Chondrocyte (in vitro differentiated cells): ENCODE measurements around the gene ESR2. TPM values are rescaled to one million over a fixed set of nuclear protein-coding genes. Genes with fewer than 3 reads are reported as not detected.

Experiments
- DNase-seq: peaks from one replicate; pipeline ENCODE4 v3.0.0; 2021; ENCODE audit warnings: mixed read lengths, low spot score
- H3K27ac Mint-ChIP-seq: one replicate; pipeline ENCODE4 v1.8.0; 2021; ENCODE audit warnings: mild to moderate bottlenecking, moderate library complexity, mixed read lengths; ENCODE audit not compliant: unreplicated experiment
- H3K27me3 Mint-ChIP-seq: 2 replicates; pipeline ENCODE4 v1.8.0; 2021; ENCODE audit warnings: low read depth, mixed read lengths
- H3K36me3 Mint-ChIP-seq: 2 replicates; pipeline ENCODE4 v1.8.0; 2021; ENCODE audit warnings: low read depth, mixed read lengths
- H3K4me1 Mint-ChIP-seq: 2 replicates; pipeline ENCODE4 v1.8.0; 2021; ENCODE audit warnings: low read depth, mild to moderate bottlenecking, mixed read lengths
- H3K4me3 Mint-ChIP-seq: one replicate; pipeline ENCODE4 v1.8.0; 2021; ENCODE audit warnings: mild to moderate bottlenecking, moderate library complexity, mixed read lengths; ENCODE audit not compliant: unreplicated experiment
- H3K9me3 Mint-ChIP-seq: 2 replicates; pipeline ENCODE4 v1.8.0; 2021; ENCODE audit warnings: low read depth, mixed read lengths
- total RNA-seq: library from RNA; stranded (reverse); gene quantifications from 3 replicates; pipeline ENCODE4 v1.2.1, GENCODE V29; 2021
- TF ChIP-seq, protein P1 (sequence below): fragments of 200-600 bp; sonication (generic); IDR thresholded peaks from 2 replicates; pipeline ENCODE4 v1.5.0; 2021; ENCODE audit warnings: antibody characterized with exemption, mild to moderate bottlenecking, moderate library complexity

Gene ESR2
- total RNA-seq, 1 donor from 2014 or later = not detected

DNA sequence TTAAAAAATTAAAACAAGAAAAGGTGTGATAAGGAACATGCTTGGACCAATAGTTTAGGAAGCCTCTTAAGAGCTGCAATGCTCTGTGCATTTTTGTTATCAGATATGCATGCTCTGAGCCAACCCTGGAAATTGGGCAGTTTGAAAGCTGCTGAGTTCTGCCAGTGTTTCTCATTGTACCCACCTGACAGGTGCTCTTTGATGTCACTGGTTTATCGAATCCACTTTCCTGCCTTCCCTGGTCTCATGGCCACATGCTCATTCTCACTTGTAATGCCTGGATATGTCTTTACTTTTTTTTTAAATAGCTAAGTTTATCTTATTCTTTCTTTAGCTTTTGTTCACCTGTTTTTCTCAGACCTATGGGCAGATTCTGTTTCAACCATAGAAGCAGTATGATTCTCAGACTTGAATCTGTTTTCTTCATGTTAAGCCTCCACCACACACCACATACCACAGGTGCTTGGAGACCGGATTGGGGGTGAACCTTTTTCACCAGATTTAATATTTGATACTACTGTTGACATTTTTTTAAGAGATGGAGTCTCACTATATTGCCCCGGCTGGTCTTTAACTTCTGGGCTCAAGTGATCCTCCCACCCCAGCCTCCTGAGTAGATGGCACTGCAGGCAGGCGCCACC, 90.7 kb downstream of the ESR2 start:
- TF ChIP-seq, protein P1, sequence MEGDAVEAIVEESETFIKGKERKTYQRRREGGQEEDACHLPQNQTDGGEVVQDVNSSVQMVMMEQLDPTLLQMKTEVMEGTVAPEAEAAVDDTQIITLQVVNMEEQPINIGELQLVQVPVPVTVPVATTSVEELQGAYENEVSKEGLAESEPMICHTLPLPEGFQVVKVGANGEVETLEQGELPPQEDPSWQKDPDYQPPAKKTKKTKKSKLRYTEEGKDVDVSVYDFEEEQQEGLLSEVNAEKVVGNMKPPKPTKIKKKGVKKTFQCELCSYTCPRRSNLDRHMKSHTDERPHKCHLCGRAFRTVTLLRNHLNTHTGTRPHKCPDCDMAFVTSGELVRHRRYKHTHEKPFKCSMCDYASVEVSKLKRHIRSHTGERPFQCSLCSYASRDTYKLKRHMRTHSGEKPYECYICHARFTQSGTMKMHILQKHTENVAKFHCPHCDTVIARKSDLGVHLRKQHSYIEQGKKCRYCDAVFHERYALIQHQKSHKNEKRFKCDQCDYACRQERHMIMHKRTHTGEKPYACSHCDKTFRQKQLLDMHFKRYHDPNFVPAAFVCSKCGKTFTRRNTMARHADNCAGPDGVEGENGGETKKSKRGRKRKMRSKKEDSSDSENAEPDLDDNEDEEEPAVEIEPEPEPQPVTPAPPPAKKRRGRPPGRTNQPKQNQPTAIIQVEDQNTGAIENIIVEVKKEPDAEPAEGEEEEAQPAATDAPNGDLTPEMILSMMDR = no peak
- H3K36me3 Mint-ChIP-seq = peaks cover 3% of the 10 kb centered on the region
- no peak overlapping the region for H3K27ac Mint-ChIP-seq
- H3K4me3 Mint-ChIP-seq = no peak overlapping the region
- DNase-seq = no peak
- no peaks in the 10 kb centered on the region for H3K27me3 Mint-ChIP-seq
- H3K4me1 Mint-ChIP-seq = no peaks in the 10 kb centered on the region
- H3K9me3 Mint-ChIP-seq = no peaks in the 10 kb centered on the region

DNA sequence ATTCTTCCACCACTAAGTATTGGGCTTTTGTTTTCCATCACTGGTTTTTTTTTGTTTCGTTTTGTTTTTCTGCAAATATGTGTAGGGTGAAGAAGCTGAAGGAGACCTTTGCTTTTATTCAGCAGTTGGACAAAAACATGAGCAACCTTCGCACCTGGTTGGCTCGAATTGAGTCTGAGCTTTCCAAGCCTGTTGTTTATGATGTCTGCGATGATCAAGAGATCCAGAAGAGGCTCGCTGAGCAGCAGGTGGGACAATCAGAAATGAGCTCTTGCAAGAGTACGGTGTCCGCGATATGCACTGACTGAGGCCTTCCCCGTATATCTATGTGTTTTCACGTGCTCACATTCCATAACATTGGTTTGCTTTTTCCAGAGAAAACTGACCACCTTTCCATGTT, 91.5 kb downstream of the ESR2 start:
- H3K27me3 Mint-ChIP-seq = no peaks in the 10 kb centered on the region
- no peak for DNase-seq
- H3K9me3 Mint-ChIP-seq = no peaks in the 10 kb centered on the region
- no peak overlapping the region for H3K4me3 Mint-ChIP-seq
- no peaks in the 10 kb centered on the region for H3K4me1 Mint-ChIP-seq
- H3K27ac Mint-ChIP-seq = no peak overlapping the region
- TF ChIP-seq, protein P1 = no peak
- peaks cover 3% of the 10 kb centered on the region for H3K36me3 Mint-ChIP-seq

DNA sequence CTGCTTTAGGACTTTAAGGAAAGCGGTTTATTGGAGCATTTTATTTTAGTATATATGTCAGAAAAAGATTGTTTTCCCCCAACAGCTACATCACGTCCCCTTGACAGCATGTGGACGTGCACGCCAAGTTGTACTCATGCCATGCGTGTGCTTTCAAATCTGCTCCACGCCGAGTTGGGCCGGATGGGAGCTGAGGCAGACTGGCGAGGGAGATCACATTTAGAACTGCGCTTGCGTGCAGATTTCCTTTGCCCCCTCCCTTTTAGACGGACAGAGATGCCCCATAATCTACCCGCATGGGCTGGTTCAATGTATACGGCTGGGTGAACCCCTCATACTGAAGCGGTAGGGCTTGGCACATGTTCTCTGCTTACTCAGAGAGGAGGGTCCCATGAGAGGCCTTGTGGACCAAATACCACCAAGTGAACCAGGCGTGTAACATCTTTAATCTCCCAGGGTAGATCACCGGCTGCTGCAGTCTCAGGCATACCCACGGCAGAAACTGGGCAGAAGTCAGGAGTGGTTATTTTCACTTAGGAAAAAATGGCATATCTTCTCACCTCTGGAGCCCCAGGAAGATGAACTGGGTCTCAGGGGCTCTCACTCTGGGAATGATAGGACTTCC, 92.1 kb downstream of the ESR2 start:
- Mint-ChIP-seq H3K9me3 (no peaks in the 10 kb centered on the region), H3K4me1 (peaks cover 5% of the 10 kb centered on the region), H3K4me3 (no peak overlapping the region), H3K27ac (no peak overlapping the region), H3K36me3 (peaks cover 3% of the 10 kb centered on the region), H3K27me3 (no peaks in the 10 kb centered on the region)
- TF ChIP-seq, protein P1 = no peak
- no peak for DNase-seq

DNA sequence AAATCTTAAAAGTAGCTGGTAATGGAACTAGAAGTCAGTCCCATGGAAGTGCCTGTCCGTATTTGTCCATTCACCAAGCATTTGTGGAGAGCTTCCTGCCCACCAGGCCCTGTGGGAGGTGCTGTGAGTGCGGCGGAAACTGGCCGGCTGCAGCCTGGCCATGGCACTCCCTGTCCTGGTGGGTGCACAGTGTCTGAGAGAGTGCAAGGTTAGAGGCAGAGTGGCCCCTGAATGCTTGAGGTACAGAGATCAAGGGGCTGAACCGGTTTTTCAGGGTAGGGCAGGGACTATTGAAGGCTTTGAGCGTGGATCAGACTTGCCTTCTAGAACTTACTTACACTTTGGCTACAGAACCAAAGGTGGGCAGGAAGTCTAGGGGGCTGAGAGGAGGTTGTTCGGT, 92.9 kb downstream of the ESR2 start:
- Mint-ChIP-seq H3K36me3 (peaks cover 3% of the 10 kb centered on the region), H3K4me1 (peaks cover 11% of the 10 kb centered on the region), H3K9me3 (no peaks in the 10 kb centered on the region), H3K27ac (no peak overlapping the region), H3K4me3 (no peak overlapping the region), H3K27me3 (no peaks in the 10 kb centered on the region)
- TF ChIP-seq, protein P1 = no peak
- no peak for DNase-seq

DNA sequence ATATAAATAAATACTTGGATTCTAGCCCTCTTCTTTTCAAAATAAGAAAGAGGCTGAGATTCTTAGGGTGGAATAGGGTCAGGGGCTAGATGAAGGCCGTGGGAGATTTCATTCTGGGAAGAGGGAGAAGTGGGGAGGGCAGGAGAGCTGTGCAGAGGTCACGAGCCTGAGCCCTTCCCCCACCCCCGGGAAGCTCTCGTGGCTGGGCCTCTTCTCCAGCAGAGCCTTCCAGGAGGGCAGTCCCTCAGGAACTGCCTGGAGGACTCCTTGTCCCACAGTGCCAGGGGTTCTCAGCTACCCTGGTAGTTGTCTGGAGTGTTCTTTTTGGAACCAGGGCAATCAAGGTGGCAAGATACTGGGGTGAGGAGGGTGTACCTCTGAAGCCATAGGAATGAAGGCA, 94.0 kb downstream of the ESR2 start:
- Mint-ChIP-seq H3K9me3 (no peaks in the 10 kb centered on the region), H3K4me3 (no peak overlapping the region), H3K27me3 (no peaks in the 10 kb centered on the region), H3K27ac (no peak overlapping the region), H3K4me1 (peaks cover 11% of the 10 kb centered on the region), H3K36me3 (peaks cover 3% of the 10 kb centered on the region)
- no peak for DNase-seq
- TF ChIP-seq, protein P1 = no peak
